SH-SY5Y (cell line): ENCODE data around the gene OR5AU1.

Experiments used
- GATA2 ChIP-seq: IDR thresholded peaks from 2 replicates; pipeline ENCODE4 v1.6.1; 2011; ENCODE audit warnings: mild to moderate bottlenecking, low read depth, low read length
- GATA3 ChIP-seq: IDR thresholded peaks from 2 replicates; pipeline ENCODE4 v1.6.1; 2011; ENCODE audit warnings: low read depth, mild to moderate bottlenecking, low read length, moderate library complexity

DNA sequence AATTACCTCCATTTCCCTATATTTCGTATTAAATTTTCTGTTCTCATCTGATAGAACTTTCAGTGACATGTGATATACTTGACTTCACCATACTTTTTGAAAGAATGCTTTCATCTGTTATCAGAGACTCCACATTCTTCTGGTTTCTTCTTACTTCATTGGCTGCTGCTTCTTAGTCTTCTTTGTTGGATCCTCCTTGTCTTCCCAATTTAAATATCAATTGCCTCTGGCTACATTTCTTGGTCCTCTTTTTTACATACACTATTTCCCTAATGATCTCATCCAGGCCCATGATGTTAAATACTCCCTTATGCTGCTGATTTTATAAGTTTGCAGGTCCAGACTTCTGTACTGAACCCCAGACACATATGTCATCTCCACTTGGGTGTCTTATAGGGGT, 22.0 kb downstream of the OR5AU1 start:
- TF ChIP-seq GATA2 (no peak), GATA3 (no peak)
